Left renal pelvis (tissue), 4 donors: ENCODE data around the gene UMODL1. TPM values are rescaled to one million over a fixed set of nuclear protein-coding genes. Genes with fewer than 3 reads are reported as not detected.
"Not testable (repeated sequence)": the region's sequence is repeated elsewhere in the genome, so short reads cannot be mapped to it uniquely, and the experiment has no call there.

Experiments used
- DNase-seq, 4 donors: peaks; one replicate each; pipeline ENCODE4 v3.0.0-alpha.2; 2013; ENCODE audit warnings: low read depth in 4 of 4, low spot score in 3 of 4
- polyA plus RNA-seq, 4 donors: library from polyadenylated mRNA; unstranded; fragments of 120-200 nt; gene quantifications; one replicate each; pipeline ENCODE4 v1.2.1, GENCODE V29; 2013; ENCODE audit not compliant: insufficient read length in 4 of 4

Gene UMODL1
- polyA plus RNA-seq, 4 donors = 0.06 to 0.09 (median 0.08) TPM; not detected in 1

GRCh38 chr21:42179316-42179715, 108.2 kb downstream of the UMODL1 start:
- no peak for DNase-seq

GRCh38 chr21:42180001-42180400, 108.9 kb downstream of the UMODL1 start:
- DNase-seq = not testable (repeated sequence)

- DNase-seq = no peak
Measured at GRCh38 chr21:42182713-42183371, 111.7 kb downstream of the UMODL1 start.

- no peak for DNase-seq
Measured at GRCh38 chr21:42183374-42184266, 112.5 kb downstream of the UMODL1 start.

GRCh38 chr21:42186591-42186990, 115.5 kb downstream of the UMODL1 start:
- no peak for DNase-seq

GRCh38 chr21:42187976-42188653, 117.0 kb downstream of the UMODL1 start:
- no peak for DNase-seq

GRCh38 chr21:42188663-42189062, 117.5 kb downstream of the UMODL1 start:
- no peak for DNase-seq

- DNase-seq = no peak
Measured at GRCh38 chr21:42189431-42189830, 118.3 kb downstream of the UMODL1 start.

- DNase-seq = no peak
Measured at GRCh38 chr21:42189860-42190485, 118.9 kb downstream of the UMODL1 start.

GRCh38 chr21:42190486-42190863, 119.4 kb downstream of the UMODL1 start:
- DNase-seq = no peak

GRCh38 chr21:42191064-42191463, 119.9 kb downstream of the UMODL1 start:
- no peak for DNase-seq

- DNase-seq = no peak
Measured at GRCh38 chr21:42191696-42192595, 120.8 kb downstream of the UMODL1 start.

Other genes starting within 250 kb of the UMODL1 start
- gene PRDM15, start 192.0 kb upstream of the UMODL1 start, polyA plus RNA-seq = 1 to 10 TPM; 5.7 to 8.0 (median 6.2) TPM
- gene C2CD2, start 117.3 kb upstream of the UMODL1 start, polyA plus RNA-seq = 10 to 100 TPM; 12.8 to 17.6 (median 16.4) TPM
- 10 to 100 TPM in 3 of 4 donors, 1 to 10 TPM in 1; 9.7 to 12.0 (median 11.6) TPM for gene ZBTB21, start 61.0 kb upstream of the UMODL1 start, polyA plus RNA-seq
- 10 to 100 TPM in 1 of 4 donors, 1 to 10 TPM in 3; 6.0 to 10.2 (median 9.7) TPM for gene ABCG1, start 147.8 kb downstream of the UMODL1 start, polyA plus RNA-seq
- 1 to 10 TPM; 2.5 to 5.9 (median 2.8) TPM for gene TFF3, start 244.1 kb downstream of the UMODL1 start, polyA plus RNA-seq